HG03064 (cell line): ENCODE measurements around the gene GSG1L2.
"Not testable (repeated sequence)": the region's sequence is repeated elsewhere in the genome, so short reads cannot be mapped to it uniquely, and the experiment has no call there.

ENCODE experiments used
- ATAC-seq: cut with Tn5 transposase; IDR thresholded peaks from one replicate; pipeline ENCODE4 v1.9.1; 2021; ENCODE audit warnings: low read depth; ENCODE audit not compliant: unreplicated experiment

GSG1L2 gene

DNA sequence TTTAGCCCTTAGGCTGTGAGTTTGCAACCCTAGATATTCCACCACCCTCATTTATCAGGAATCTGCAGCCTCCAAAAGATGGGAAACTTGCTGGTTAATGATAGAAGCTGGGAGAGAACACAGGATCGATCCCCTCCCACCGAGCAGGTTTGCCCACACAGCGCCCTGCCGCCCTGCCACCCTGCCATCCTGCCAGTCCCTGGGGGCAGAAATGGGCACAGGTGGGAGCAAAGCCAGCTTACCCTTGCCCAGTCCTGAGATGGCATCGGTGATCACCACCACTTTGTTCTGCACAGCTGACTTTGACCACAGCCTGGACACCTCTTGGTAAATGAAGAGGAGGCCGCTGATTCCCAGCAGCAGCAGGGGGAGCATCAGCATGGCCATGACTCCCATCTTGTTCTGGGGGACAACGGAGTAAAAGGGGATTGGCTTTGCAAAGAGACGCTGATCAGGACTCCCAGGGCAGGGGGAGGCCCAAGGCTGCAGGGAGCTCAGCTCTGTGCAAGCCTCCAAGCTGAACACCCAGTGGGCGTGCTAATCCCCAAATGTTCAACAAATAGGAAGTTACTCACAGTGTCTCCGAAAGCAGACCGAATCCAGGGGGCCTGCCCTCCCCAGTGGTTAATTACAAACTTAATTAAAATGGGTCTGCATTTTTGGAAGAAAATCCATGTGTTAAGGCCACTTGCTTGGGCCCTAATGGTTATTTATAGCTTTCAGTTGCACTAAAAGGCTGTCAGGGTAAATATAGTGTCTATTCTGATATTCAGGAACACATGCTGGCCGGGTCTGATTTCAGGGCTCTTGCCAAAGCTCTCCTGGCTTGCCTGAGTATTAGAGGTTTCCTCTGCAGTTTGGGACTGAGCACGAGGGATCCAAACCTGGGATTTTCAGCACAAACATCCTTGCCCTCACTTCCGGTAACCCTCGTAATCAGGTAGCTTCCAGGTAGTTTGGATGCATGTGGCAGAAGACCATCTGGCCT lies 30.7 kb downstream of the GSG1L2 start, which contains the start of gene DHRS7C:
TSS of gene DHRS7C (minus strand) at position 704 of the 988 bp plus-strand sequence. CDS start at position 396, 308 bp downstream.
- no peak for ATAC-seq

DNA sequence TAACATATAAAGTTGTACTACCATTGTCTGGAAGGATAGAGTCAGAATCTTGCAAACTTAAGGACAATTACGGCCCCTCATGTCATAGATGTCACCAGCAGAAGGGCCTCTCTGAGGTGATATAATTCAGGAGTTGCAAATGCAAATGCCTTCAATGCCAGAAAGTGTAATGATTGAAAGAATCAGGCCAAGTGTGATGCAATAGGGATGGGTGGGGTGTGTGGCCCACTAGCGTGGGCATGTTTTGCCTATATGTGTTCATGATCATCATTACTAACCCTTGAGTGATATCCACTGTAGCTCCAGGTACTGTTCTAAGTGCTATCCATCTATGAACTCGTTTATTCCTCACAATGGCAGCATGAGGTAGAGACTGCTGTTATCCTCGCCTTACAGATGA lies 31.6 kb downstream of the GSG1L2 start:
- no peak for ATAC-seq

DNA sequence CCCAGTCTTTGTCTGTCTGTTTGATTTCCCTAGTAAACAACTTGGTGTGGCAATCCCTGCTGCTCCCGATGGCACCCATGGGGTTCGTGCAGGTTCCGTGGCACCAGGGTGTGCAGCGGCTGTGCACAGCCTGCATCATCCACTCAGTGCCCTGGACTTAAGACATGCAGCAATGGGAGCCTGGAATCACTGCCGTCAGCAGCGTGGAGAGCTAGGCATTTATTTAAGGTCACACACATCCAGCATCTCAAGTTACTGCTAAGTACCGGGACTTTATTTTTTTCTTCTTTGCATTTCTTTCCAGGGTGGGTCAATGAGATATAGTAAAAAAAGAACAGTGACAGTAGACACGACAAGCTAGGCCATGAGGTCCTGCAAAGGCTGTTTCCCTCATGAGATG lies 33.3 kb downstream of the GSG1L2 start:
- ATAC-seq, result no peak

DNA sequence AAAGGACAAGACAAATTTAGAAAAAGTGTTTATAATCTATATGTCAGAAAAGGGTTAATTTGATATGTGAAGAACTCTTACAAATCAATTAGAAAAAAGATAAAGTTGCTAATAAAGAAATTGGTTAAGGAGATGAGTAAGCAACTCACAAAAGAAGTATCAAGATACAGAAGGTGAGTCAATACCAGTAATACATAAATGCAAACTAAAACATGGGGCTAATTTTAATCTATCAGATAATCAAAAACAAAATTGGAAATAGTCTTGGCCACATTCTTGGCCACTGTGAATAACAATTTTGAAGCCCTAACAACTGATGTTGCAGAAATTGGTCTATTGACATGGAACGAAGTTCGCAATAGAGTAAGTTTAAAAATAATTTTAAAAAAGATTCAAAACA lies 37.3 kb downstream of the GSG1L2 start:
- no peak for ATAC-seq

DNA sequence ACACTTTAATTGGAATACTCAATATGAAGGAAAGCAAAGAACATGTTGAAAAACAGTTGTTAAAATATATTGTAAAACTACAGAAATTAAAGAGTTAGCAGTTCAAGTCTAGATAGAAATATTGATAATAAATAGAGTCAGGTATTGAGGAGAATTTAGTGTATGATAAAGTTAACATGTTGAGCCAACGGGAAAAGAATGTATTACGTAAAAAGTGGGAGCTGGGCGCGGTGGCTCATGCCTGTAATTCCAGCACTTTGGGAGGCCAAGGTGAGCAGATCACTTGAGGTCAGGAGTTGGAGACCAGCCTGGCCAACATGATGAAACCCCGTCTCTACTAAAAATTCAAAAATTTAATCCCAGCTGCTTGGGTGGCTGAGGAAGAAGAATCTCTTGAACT lies 38.4 kb downstream of the GSG1L2 start:
- ATAC-seq, result not testable (repeated sequence)

DNA sequence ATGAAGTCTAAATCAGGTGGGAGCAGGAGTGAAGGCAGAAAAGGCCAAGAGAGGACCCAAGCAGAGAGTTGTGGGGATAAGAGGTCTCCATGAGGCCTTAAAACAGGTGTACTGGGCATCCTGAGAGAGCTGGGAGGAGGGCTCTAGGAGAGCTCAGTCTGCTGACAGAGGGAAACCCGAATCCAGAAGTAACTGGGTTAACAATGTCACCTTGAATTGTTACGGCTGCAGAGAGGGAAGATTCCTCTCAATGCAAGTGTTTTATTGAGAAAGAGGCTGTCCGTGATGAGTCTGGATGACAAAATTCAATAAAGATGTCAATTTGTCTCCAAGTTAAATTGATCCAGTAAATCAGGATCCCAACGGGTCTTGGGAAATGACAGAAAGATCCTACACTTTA lies 38.8 kb downstream of the GSG1L2 start:
- ATAC-seq, result no peak

DNA sequence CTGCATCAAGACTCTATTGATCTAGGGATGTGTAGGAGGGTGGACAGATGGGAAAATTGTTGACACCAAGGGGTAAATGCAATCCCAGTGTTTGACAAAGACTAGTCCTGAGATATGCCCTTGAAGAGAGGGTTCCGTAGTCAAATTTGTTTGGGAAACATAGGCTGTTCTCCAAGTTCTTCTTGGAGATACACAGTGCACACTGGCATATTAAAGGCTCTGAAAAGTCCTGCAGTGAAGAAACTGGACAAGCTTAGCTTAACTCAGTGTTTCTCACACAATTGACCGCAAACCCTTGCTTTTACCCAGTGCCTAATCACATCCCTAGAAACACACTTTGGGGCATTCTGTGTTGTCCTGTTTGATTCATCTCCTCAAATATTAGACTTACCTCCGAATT lies 41.3 kb downstream of the GSG1L2 start:
- no peak for ATAC-seq

DNA sequence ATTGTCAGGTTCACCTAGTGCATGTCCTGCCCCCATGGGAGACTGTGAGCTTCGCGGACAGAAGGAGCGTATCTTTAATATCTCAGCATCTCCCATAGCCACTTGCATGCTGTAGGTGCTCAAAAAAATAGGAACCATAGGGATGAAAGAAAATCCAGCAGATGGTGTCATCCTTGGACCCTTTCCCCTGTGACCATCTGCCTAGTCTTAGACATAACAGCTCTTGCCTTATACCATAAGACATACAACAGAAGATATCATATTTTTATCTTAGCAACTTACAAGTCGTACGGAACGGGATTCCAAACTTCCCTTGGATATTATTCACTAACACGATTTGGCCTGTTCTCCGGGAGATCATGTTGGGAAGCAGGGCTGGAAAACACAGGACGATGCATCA lies 45.0 kb downstream of the GSG1L2 start:
- no peak for ATAC-seq

DNA sequence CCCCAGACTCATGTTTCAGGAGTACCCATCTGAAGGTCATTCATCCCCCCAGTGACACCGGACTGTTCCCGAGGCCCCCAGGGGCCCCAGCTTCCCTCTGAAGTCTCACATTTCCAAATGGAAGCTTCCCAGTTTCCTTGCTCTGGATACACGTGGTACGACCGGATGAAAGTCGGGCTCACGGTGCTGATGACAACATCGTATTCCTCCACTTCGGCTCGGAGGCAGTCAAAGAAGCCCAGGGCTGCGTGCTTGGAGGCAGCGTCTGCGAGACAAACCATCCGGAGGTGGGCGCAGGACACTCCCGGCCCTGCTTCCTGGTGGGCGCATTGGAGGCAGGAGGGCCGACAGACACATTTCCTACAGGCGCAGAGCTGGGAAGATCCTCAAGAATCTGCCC lies 49.2 kb downstream of the GSG1L2 start:
- ATAC-seq, result no peak

DNA sequence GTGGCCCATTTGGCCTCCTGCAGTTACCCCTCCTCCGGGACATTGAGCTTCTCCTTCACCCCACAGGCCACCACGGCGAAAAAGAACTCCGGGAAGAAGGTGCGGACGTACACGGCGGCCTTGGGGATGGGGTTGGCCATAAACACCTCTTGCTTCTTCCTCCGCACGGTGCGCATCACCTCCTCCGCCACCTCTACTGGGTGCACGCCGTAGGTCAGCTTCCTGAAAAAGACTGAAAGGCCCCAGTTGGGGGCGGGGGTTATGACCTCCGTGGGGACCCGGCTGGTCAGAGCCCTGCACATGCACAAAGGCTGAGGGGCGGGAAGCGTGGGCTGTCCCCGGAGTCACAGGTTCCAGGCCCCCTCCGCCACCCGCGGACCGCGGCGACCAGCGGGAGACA lies 50.4 kb downstream of the GSG1L2 start:
- no peak for ATAC-seq

DNA sequence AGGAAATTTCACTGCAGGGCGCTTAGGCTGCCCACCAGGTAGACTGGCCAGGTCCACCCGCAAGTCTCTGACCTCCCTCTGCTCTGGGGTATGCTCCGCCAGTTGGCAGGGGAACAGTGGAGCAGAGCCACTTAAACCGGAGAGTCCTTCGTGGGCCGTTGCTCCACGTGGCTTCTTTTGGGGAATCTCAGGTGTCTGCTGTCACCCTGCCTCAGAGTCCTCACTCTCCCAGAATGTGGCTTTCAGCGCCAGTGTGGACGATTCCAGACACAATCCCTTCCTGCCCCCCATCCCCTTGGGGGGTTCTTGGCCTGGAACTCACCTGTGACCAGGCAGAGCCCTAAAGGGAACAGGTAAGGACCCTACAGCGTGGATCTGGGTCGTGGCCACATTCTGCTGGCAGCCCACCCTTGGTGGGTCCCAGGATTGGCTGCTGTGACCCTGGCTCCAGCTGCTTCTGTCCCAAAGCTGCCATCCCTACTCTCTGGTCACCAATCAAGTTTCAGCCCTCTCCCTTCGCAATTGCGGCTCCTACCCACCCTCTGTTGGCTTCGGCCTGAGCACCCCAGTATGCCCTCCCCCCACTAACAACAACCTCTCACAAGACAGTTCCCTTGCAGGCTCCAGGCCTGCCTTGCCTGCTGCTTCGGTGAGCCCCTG lies 52.7 kb downstream of the GSG1L2 start:
- no peak for ATAC-seq

DNA sequence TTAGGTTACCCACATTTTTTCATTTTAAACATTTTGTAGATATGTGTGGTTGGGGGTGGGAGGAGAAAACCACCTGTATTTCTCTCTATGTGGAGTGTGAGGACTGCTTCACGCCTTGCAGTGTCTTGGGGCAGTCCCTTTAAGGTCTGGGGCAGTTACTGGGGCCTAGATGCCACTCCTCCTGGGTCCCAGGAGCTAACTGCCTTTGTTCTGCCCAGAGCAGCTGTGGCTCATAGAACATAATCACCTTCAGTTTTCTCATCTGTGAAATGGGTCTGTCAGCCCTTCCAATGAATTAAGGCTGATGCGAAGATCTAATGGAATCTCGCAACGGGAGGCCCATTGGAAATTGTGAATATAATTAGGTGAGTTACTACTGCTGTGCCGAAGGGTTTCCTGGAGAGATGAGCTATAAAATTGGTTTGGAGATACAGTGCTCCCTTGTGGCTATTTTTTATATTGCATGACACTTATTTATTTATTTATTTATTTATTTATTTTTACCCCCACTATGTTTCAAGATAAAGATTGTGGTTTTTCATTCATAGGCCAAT lies 53.4 kb downstream of the GSG1L2 start:
- no peak for ATAC-seq

DNA sequence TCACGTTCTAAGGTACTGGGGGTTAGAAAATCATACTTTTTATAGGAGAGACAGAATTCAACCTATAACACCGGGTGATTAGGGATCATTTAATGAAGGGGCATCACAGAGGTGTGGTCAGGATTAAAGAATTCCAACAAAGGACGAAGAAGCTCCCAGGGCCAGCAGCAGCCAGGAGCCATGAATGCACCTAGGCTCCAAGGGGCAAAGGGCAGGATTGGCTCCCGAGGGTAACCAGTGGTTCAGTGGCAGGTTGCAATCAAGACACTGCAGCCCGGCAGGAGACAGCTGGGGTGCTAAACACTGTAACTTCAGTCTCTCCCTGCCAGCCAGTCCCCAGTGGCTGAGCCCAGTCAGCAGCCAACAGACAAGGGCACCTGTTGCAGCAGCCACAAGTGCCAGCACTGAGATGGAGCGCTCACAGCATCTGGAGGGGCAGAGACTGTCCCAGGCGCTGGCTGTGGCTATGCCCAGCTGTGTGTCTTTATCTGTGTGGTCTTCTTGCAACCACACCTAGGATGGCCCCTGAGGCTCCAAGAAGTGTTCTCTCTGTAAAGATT lies 54.4 kb downstream of the GSG1L2 start:
- ATAC-seq, result no peak

DNA sequence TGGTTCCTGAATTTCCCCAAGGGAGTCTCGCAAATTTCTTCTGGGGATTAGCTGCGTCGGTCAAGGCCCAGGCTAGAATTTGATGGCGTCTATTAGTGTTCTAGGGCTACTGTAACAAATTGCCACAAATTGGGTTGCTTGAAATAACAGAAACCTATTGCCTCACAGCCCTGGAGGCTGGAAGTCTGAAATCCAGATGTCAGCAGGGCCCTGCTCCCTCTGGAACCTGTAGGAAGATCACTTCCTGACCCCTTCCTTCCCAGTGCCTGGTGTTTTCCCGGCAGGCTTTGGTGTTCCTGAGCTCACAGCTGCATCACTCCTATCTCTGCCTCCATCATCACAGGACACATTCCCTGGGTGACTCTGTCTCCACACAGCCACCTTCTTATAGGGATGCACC lies 54.9 kb downstream of the GSG1L2 start:
- ATAC-seq, result no peak

DNA sequence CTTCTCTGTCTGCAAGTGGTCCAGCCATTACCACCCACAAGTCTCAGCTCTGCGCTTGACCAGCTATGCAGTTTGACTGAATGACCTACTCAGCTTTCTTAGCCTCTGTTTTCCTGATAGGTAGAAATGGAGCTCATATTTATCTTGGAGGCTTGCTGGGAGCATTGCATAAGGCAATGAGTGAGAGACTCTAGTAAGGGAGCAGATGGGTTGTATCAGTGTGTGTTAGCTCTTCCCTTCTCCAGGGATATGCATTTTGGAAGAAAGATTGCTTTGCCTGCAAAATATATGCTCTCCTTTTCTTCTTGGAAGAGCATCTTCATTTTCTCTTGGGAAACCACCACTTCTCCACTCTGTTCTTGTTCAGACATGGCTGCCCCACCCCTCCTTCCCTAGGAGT lies 56.6 kb downstream of the GSG1L2 start:
- no peak for ATAC-seq

DNA sequence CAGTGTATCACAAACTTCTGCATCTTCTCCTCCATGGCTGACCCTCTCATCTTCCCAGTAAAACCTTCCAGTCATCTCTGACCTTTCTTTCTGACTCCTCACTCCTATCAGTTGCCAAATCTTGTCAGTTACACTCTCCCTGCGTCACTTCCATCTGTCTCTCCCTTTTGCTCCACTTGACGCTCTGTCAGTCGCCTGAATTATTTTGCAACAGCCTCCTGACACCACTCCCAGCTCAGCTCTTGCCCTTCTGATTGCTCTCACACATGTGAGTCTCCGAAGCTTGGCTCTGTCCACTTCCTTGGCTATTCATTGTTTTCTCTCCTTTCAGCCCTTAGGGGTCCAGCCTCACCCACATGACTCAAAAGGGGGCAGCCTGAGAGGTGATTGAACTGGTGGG lies 58.2 kb downstream of the GSG1L2 start:
- ATAC-seq, result no peak

DNA sequence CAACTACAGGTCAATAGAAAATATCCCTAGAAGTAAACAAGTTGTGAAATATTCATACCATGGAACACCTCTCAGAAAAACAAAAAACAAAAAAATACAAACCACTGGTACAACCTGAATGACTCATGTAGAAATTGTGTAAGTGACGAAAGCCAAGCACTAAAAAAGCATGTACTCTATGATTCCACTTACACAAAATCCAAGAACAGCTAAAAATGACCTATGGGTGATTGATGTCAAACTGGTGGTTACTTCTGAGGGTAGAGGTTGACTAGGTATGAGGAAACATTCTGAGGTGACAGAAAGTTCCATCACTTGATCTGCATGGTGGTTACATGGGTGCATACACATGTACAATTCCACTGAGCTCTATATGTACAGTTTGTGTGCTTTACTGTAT lies 61.6 kb downstream of the GSG1L2 start:
- no peak for ATAC-seq

DNA sequence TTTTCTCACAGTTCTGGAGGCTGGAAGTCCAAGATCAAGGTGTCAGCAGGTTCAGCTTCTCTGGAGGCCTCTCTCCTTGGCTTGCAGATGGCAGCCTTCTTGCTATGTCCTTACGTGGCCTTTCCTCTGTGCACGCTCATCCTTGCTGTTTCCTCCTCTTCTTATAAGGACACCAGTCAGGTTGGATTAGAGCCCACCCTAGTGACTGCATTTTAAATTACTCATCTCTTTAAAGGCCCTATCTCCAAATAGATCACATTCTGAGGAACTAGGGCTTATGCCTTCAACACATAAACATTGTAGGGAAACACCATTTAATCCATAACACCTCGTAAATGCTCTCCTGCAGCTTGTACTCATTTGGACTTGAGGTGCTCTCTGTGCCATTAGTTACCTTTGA lies 66.8 kb downstream of the GSG1L2 start:
- no peak for ATAC-seq
